ENCODE data around the gene SLFNL1.

Gene SLFNL1

DNA sequence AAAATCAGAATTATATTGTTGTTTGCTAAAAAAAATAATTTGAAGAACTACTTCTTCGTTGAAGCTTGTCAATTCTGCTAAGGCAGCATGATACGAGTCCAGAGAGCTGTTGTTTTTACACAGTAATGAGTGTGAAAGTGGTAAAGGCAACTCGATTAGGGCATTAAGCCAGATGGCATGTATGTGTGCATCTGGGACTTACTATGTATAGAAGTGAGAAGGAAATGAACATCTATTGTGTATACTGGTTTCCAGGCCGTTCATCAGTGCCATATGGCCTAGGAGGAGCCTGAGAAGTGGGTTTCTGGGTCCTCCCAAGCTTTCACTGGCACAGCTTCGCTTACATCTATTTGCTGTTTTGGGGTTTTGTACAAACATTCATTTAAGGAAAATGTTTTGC is 36.4 kb downstream of the SLFNL1 start:
- DNase-seq, result no peak

GRCh38 chr1:40984531-40984930 is 37.0 kb downstream of the SLFNL1 start:
- DNase-seq, result no peak

DNA sequence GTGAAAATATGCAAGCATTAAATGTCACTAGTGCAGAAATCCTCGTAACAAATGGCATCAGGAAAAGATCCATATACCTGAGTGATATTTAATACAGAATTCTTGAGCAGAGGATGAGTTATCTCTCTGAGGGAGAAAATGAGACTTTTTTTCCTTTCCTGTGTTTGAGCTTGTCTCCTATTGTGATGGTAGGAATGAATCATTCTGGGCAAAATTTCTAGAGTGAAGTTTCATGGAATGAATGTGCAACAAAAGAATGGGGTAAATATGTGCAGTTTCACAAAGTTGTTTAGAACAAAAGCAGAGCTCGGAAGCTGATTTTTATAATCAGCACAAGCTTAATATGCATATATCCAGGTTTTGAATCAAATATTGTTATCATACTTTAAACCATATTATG is 37.5 kb downstream of the SLFNL1 start:
- no peak for DNase-seq

GRCh38 chr1:40983286-40983685 is 38.2 kb downstream of the SLFNL1 start:
- DNase-seq, result no peak

GRCh38 chr1:40982721-40983120 is 38.8 kb downstream of the SLFNL1 start:
- DNase-seq, result no peak

GRCh38 chr1:40981691-40982448 is 39.7 kb downstream of the SLFNL1 start:
- no peak for DNase-seq

GRCh38 chr1:40980453-40981121 is 40.9 kb downstream of the SLFNL1 start:
- no peak for DNase-seq

GRCh38 chr1:40980068-40980452 is 41.5 kb downstream of the SLFNL1 start:
- DNase-seq, result no peak

DNA sequence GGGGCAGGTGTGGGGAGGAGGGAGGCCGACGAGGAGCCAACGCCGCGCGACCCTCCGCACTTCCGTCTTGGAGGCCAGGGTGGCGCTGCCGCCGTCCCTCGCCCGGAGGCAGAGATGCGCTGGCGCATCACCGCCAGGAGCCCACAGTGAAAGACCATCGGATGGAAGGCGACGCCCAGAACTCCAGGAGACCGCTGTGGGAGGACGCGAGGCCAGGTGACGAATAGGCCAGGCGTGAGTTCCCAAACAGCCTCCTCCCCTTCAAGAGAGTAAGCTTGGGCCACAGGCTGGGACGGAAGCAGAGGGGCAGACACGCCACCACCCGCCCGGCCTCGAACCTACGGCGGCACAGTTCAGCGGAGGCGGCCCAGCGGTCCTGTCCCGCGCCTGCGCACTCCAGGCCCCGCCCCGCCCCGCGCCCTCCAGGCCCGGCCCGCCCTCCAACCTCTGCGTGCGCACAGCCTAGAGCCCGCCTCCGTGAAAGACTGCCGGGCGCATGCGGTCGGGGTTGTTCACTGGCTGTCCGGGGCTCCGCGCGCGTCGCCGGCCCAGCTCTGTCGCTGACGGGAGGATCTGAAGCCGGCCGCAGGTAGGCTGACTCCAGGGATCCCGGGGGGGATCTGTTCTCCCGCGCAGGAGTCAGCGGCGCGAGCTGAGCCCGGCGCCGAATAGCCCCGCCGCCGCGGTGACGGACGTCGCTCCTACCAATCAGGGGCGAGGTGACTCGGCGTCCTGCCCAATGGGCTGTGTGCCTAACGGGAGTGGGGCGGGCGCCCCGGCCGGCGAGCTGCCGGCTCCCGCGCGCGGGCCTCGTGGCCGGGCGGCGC is 42.1 kb downstream of the SLFNL1 start, which contains the start of gene CTPS1:
Gene CTPS1, plus strand, starts transcription at position 456 of the 827 bp plus-strand sequence. CDS start 3,595 bp downstream, outside the sequence.
- DNase-seq, result peak; percentile 96

GRCh38 chr1:40978886-40979240 is 42.7 kb downstream of the SLFNL1 start:
- no peak for DNase-seq

DNA sequence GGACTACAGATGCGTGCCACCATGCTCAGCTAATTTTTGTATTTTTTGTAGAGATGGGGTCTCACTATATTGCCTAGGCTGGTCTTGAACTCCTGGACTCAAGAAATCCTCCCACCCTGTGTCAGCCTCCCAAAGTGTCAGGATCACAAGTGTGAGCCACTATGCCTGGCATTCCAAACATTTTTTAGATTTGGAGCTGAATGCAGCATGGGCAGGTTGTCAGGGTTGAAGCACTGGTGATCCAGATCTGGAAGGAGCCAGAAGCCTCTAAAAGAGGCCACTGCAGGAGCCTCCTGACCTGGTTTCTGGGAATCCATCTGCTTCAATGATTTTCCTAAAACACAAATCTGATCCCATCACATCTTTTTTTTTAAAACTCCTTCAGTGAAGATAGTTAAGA is 43.8 kb downstream of the SLFNL1 start:
- DNase-seq, result no peak

DNA sequence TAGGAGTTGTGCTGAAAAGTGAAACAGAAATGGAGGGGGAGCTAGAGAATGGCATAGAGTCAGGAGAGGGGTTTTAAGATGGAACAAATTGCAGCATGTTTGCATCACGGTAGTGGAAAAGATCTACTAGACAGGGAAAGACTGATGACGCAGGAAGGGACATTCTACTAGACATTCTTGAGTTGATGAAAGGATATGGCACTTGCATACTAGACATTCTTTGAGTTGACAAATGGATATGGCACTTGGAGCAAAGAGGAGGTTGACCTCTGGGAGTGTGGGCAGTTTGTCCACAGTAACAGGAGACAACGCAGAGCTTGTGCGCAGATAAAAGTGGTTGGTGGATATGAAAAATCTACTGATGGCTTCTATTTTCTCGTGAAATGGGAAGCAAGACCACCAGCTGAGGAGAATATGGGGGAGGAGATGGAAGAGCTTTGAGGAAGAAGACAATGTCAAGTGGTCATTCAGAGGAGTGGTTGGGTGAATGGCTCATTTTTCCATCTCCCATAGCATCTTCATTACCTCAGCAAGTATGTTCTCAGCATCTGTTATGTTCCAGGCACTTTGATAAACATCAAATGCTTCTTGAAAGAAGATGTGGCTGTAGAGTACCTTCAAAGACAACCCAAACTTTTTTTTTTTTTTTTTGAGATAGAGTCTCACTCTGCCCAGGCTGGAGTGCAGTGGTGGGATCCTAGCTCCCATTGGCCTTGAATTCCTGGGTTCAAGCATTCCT is 44.4 kb downstream of the SLFNL1 start:
- DNase-seq, result no peak

GRCh38 chr1:40974945-40975344 is 46.6 kb downstream of the SLFNL1 start:
- DNase-seq, result no peak

GRCh38 chr1:40973912-40974311 is 47.6 kb downstream of the SLFNL1 start:
- DNase-seq, result no peak

- DNase-seq, result no peak
Measured at GRCh38 chr1:40971966-40972365, 49.6 kb downstream of the SLFNL1 start.

DNA sequence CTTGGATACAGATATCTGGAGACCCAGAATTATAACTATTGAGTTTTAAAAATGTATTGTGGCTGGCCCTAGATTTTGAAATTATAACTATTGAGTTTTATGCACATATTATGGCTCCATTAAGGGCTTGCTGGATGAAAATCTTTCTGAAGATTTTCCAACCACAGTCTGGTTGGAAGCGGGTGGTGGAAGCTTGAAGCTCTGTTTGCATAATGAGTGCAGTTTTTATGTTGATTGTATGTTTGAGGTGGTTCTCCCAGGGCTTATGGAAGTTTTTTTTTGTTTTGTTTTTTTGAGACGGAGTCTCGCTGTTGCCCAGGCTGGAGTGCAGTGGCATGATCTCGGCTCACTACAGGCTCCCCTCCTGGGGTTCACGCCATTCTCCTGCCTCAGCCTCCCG is 52.1 kb downstream of the SLFNL1 start:
- DNase-seq, result no peak

GRCh38 chr1:40966417-40966816 is 55.1 kb downstream of the SLFNL1 start:
- no peak for DNase-seq

Measured in NCI-H2227 treated with DMSO at 0.1 percent for 48 hours (cell line).